ENCODE data around the gene RASAL2. TPM values are rescaled to one million over a fixed set of nuclear protein-coding genes. Genes with fewer than 3 reads are reported as not detected.
A peak's percentile ranks its signal among the peaks of the same experiment; 100 is the strongest.

Gene RASAL2
- total RNA-seq, 1 experiment from 2014 or later, result 22.2 TPM

- Histone ChIP-seq H3K23ac (ENCODE audit: insufficient read length, low read depth, low read length) (no peak overlapping the region), H4K20me1 (ENCODE audit: control insufficient read depth, insufficient read depth, insufficient read length) (no peaks in the 10 kb centered on the region), H3K9ac (ENCODE audit: extremely low read depth, insufficient read length, low read length) (no peak overlapping the region), H3K4ac (ENCODE audit: low read depth, low read length) (no peak overlapping the region), H3K79me1 (ENCODE audit: insufficient read depth, low read depth, low read length, poor library complexity, severe bottlenecking) (no peaks in the 10 kb centered on the region), H3K79me2 (ENCODE audit: insufficient read depth, low read length) (no peaks in the 10 kb centered on the region; the same call in 1 of the 2 replicates), H4K5ac (ENCODE audit: insufficient read length, low read depth, low read length) (no peak overlapping the region), H3K18ac (ENCODE audit: insufficient read length, low read depth, low read length) (peak overlapping the region; percentile 56), H2BK20ac (ENCODE audit: low read depth, low read length, poor library complexity, severe bottlenecking) (no peak overlapping the region), H4K8ac (replicated peaks; ENCODE audit: insufficient read length, low read depth, low read length) (no peak overlapping the region), H2AK5ac (ENCODE audit: insufficient read length, low read length) (no peak overlapping the region), H2BK5ac (ENCODE audit: insufficient read length, low read length) (no peak overlapping the region), H3K4me2 (ENCODE audit: insufficient read depth, insufficient read length, low read length) (no peak overlapping the region), H2BK120ac (ENCODE audit: low read depth, low read length, poor library complexity, severe bottlenecking) (no peak overlapping the region), H3T11ph (ENCODE audit: low read length) (no peak overlapping the region), H3K27me3 (ENCODE audit: insufficient read depth, low read length) (no peaks in the 10 kb centered on the region), H2BK15ac (ENCODE audit: low read depth, low read length) (no peak overlapping the region), H3K14ac (ENCODE audit: insufficient read depth, low read length) (no peak overlapping the region), H4K91ac (ENCODE audit: insufficient read length, low read depth, low read length) (no peak overlapping the region), H3K4me1 (ENCODE audit: insufficient read depth, low read length) (no peaks in the 10 kb centered on the region), H3K9me3 (ENCODE audit: control insufficient read depth, low read depth, low read length) (no peaks in the 10 kb centered on the region), H3K56ac (ENCODE audit: insufficient read length, low read depth, low read length) (no peak overlapping the region), H3K27ac (ENCODE audit: insufficient read length, low read depth, low read length) (no peak overlapping the region), H2BK12ac (ENCODE audit: insufficient read length, low read depth, low read length) (no peak overlapping the region), H2AFZ (ENCODE audit: low read length) (no peak overlapping the region), H3K23me2 (ENCODE audit: insufficient read length, low read depth, low read length, poor library complexity, severe bottlenecking) (no peaks in the 10 kb centered on the region)
- no peaks in the 10 kb centered on the region for H3K36me3 Mint-ChIP-seq (ENCODE audit: insufficient read depth in 1 of 3, low read depth in 3 of 3)
- no peak overlapping the region; a peak in 1 of 7 replicates for H3K27ac Mint-ChIP-seq
- no peak overlapping the region for H3K4me3 Mint-ChIP-seq
- TF ChIP-seq CTCF (conservative IDR thresholded peaks at IDR 0.05), result no peak
- DNase-seq, result no peak
- WGBS (ENCODE audit: extremely low coverage, insufficient read length, low lambda C conversion rate), result no CpG with 5 or more reads among the region's 3 CpGs
- no peaks in the 10 kb centered on the region for H3K27me3 Mint-ChIP-seq (ENCODE audit: low read depth)
- H3K9me3 Mint-ChIP-seq, result no peaks in the 10 kb centered on the region
- H3K4me1 Mint-ChIP-seq, result 0 out of 4 replicates have a peak, but pooled peaks cover 0 to 2% of the 10 kb centered on the region in 2 experiments
These were observed 139.0 kb downstream of the RASAL2 start for GRCh38 chr1:178232949-178233348.
